WTC11 (cell line): ENCODE data around the gene USP28.
"Not testable (repeated sequence)": the region's sequence is repeated elsewhere in the genome, so short reads cannot be mapped to it uniquely, and the experiment has no call there.

Experiments
- ATF1 ChIP-seq: sonication (generic); formaldehyde crosslinking; IDR thresholded peaks from 2 replicates; pipeline ENCODE4 v1.8.1; 2023; ENCODE audit warnings: mild to moderate bottlenecking, moderate library complexity, missing genetic modification reagents
- ELF4 ChIP-seq: sonication (generic); formaldehyde crosslinking; IDR thresholded peaks from 2 replicates; pipeline ENCODE4 v1.8.1; 2022; ENCODE audit warnings: low read depth, mild to moderate bottlenecking, moderate library complexity, missing genetic modification reagents
- ERG ChIP-seq: fragments of 250-450 bp; sonication (Bioruptor Pico); IDR thresholded peaks from 2 replicates; pipeline ENCODE4 v1.8.0; 2021; ENCODE audit warnings: mild to moderate bottlenecking
- IRF2 ChIP-seq: sonication (generic); formaldehyde crosslinking; IDR thresholded peaks from 2 replicates; pipeline ENCODE4 v1.8.0; 2022; ENCODE audit warnings: low read depth, missing genetic modification reagents, borderline replicate concordance
- NR1H2 ChIP-seq: sonication (generic); formaldehyde crosslinking; IDR thresholded peaks from 2 replicates; pipeline ENCODE4 v1.9.0; 2021; ENCODE audit warnings: mild to moderate bottlenecking, moderate library complexity, missing genetic modification reagents
- NR3C1 ChIP-seq: sonication (generic); formaldehyde crosslinking; conservative IDR thresholded peaks from 2 replicates; pipeline ENCODE4 v1.8.1; 2023; ENCODE audit warnings: low read depth, mild to moderate bottlenecking, missing genetic modification reagents
- TP53 ChIP-seq: sonication (generic); formaldehyde crosslinking; IDR thresholded peaks from 2 replicates; pipeline ENCODE4 v1.8.1; 2023; ENCODE audit warnings: mild to moderate bottlenecking, missing genetic modification reagents
- ZBTB21 ChIP-seq: sonication (generic); formaldehyde crosslinking; IDR thresholded peaks from 2 replicates; pipeline ENCODE4 v1.8.1; 2023; ENCODE audit warnings: mild to moderate bottlenecking, missing genetic modification reagents, borderline replicate concordance
- ZNF232 ChIP-seq: sonication (generic); formaldehyde crosslinking; IDR thresholded peaks from 2 replicates; pipeline ENCODE4 v1.8.0; 2022; ENCODE audit warnings: mild to moderate bottlenecking, missing genetic modification reagents
- ZNF281 ChIP-seq: sonication (generic); formaldehyde crosslinking; IDR thresholded peaks from 2 replicates; pipeline ENCODE4 v1.8.0; 2023; ENCODE audit warnings: mild to moderate bottlenecking, missing genetic modification reagents
- TF ChIP-seq, protein P1 (sequence below): fragments of 200-600 bp; IDR thresholded peaks from 2 replicates; pipeline ENCODE4 v1.8.0; 2022; ENCODE audit warnings: antibody characterized with exemption
- TF ChIP-seq, protein P2 (sequence below): sonication (generic); formaldehyde crosslinking; IDR thresholded peaks from 2 replicates; pipeline ENCODE4 v1.8.1; 2023; ENCODE audit warnings: mild to moderate bottlenecking, missing genetic modification reagents, moderate library complexity
- TF ChIP-seq, protein P3 (sequence below): sonication (generic); formaldehyde crosslinking; IDR thresholded peaks from 2 replicates; pipeline ENCODE4 v1.8.0; 2022; ENCODE audit warnings: mild to moderate bottlenecking, missing genetic modification reagents

- not testable (repeated sequence) for TF ChIP-seq NR3C1; ZNF281 (CRISPR knock-in tag); ZNF232 (CRISPR knock-in tag); ZBTB21 (CRISPR knock-in tag); ELF4; TP53 (CRISPR knock-in tag); IRF2 (CRISPR knock-in tag); NR1H2; ERG (CRISPR knock-in tag); ATF1
- TF ChIP-seq, protein P1, sequence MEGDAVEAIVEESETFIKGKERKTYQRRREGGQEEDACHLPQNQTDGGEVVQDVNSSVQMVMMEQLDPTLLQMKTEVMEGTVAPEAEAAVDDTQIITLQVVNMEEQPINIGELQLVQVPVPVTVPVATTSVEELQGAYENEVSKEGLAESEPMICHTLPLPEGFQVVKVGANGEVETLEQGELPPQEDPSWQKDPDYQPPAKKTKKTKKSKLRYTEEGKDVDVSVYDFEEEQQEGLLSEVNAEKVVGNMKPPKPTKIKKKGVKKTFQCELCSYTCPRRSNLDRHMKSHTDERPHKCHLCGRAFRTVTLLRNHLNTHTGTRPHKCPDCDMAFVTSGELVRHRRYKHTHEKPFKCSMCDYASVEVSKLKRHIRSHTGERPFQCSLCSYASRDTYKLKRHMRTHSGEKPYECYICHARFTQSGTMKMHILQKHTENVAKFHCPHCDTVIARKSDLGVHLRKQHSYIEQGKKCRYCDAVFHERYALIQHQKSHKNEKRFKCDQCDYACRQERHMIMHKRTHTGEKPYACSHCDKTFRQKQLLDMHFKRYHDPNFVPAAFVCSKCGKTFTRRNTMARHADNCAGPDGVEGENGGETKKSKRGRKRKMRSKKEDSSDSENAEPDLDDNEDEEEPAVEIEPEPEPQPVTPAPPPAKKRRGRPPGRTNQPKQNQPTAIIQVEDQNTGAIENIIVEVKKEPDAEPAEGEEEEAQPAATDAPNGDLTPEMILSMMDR = not testable (repeated sequence)
- TF ChIP-seq, protein P2, sequence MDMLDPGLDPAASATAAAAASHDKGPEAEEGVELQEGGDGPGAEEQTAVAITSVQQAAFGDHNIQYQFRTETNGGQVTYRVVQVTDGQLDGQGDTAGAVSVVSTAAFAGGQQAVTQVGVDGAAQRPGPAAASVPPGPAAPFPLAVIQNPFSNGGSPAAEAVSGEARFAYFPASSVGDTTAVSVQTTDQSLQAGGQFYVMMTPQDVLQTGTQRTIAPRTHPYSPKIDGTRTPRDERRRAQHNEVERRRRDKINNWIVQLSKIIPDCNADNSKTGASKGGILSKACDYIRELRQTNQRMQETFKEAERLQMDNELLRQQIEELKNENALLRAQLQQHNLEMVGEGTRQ = not testable (repeated sequence)
- TF ChIP-seq, protein P3, sequence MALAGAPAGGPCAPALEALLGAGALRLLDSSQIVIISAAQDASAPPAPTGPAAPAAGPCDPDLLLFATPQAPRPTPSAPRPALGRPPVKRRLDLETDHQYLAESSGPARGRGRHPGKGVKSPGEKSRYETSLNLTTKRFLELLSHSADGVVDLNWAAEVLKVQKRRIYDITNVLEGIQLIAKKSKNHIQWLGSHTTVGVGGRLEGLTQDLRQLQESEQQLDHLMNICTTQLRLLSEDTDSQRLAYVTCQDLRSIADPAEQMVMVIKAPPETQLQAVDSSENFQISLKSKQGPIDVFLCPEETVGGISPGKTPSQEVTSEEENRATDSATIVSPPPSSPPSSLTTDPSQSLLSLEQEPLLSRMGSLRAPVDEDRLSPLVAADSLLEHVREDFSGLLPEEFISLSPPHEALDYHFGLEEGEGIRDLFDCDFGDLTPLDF (CRISPR knock-in tag) = not testable (repeated sequence)
Measured at GRCh38 chr11:113911491-113911890, 36.1 kb upstream of the USP28 start.
